GM13976 (cell line): Measurements from ENCODE around the gene HIVEP2.
"Not testable (repeated sequence)": the region's sequence is repeated elsewhere in the genome, so short reads cannot be mapped to it uniquely, and the experiment has no call there.

ENCODE experiments used
- DNase-seq: peaks from one replicate; pipeline ENCODE4 v3.0.0; 2012; ENCODE audit warnings: low spot score
- CTCF ChIP-seq: IDR thresholded peaks from 2 replicates; pipeline ENCODE4 v1.5.1; 2012; ENCODE audit warnings: borderline replicate concordance, mild to moderate bottlenecking; ENCODE audit not compliant: insufficient read depth; ENCODE audit errors: extremely low read depth, missing control alignments, control extremely low read depth
- in situ Hi-C: fragments of 300-500 bp; cut with MboI; formaldehyde crosslinking; loops from one replicate; pipeline ENCODE4 v1.12.0; 2022; ENCODE audit warnings: low sequenced_read_pairs, mixed read lengths, inconsistent platforms; ENCODE audit not compliant: unreplicated experiment

Gene HIVEP2

GRCh38 chr6:142945049-142945445 is at the start of gene HIVEP2:
HIVEP2 (minus strand) TSS chr6:142945176; CDS start chr6:142774738, 170,438 bp downstream.
- in situ Hi-C loops, result loop anchor here (10.0 kb wide), 1 partner anchor 250 kb away; no protein-coding TSS in a partner anchor
- TF ChIP-seq CTCF, result no peak
- peak; percentile 71 for DNase-seq

- no peak for TF ChIP-seq CTCF
- in situ Hi-C loops, result no loop called here
- no peak for DNase-seq
Measured at GRCh38 chr6:142993977-142994376, 49.0 kb upstream of the HIVEP2 start.

- in situ Hi-C loops, result no loop called here
- no peak for DNase-seq
- no peak for TF ChIP-seq CTCF
Measured at GRCh38 chr6:142987490-142987889, 42.5 kb upstream of the HIVEP2 start.

- in situ Hi-C loops, result no loop called here
- no peak for TF ChIP-seq CTCF
- DNase-seq, result no peak
Measured at GRCh38 chr6:142985281-142985680, 40.3 kb upstream of the HIVEP2 start.

GRCh38 chr6:142984386-142984785 is 39.4 kb upstream of the HIVEP2 start:
- no peak for DNase-seq
- in situ Hi-C loops, result no loop called here
- TF ChIP-seq CTCF, result no peak

GRCh38 chr6:142975365-142975764 is 30.4 kb upstream of the HIVEP2 start:
- no peak for TF ChIP-seq CTCF
- no peak for DNase-seq
- in situ Hi-C loops, result no loop called here

GRCh38 chr6:142970941-142971340 is 26.0 kb upstream of the HIVEP2 start:
- in situ Hi-C loops, result loop anchor here (25.0 kb wide), 1 partner anchor 409 kb away; no protein-coding TSS in a partner anchor
- not testable (repeated sequence) for DNase-seq
